GM19043 (cell line): Measurements from ENCODE around the gene CHRNG.

Experiments
- ATAC-seq: cut with Tn5 transposase; IDR thresholded peaks from one replicate; pipeline ENCODE4 v1.9.1; 2021; ENCODE audit warnings: low read depth; ENCODE audit not compliant: unreplicated experiment

Gene CHRNG

GRCh38 chr2:232574674-232575403, 35.3 kb downstream of the CHRNG start:
- ATAC-seq: no peak

- no peak for ATAC-seq
These were observed 35.9 kb downstream of the CHRNG start for GRCh38 chr2:232575404-232575746.

GRCh38 chr2:232576995-232577394, 37.5 kb downstream of the CHRNG start:
- ATAC-seq: no peak

GRCh38 chr2:232577841-232578240, 38.3 kb downstream of the CHRNG start:
- no peak for ATAC-seq

- ATAC-seq: no peak
These were observed 39.1 kb downstream of the CHRNG start for GRCh38 chr2:232578626-232579025.

GRCh38 chr2:232580648-232580981, 41.1 kb downstream of the CHRNG start:
- no peak for ATAC-seq

GRCh38 chr2:232581725-232582124, 42.2 kb downstream of the CHRNG start:
- no peak for ATAC-seq

- ATAC-seq: no peak
These were observed 44.7 kb downstream of the CHRNG start for GRCh38 chr2:232584238-232584637.

- no peak for ATAC-seq
These were observed 47.5 kb downstream of the CHRNG start for GRCh38 chr2:232586943-232587505.

GRCh38 chr2:232587512-232587911, 48.0 kb downstream of the CHRNG start:
- no peak for ATAC-seq

- ATAC-seq: no peak
These were observed 48.5 kb downstream of the CHRNG start for GRCh38 chr2:232588031-232588430.

GRCh38 chr2:232588680-232589585, 49.4 kb downstream of the CHRNG start:
- ATAC-seq: no peak

- no peak for ATAC-seq
These were observed 53.4 kb downstream of the CHRNG start for GRCh38 chr2:232592772-232593395.

GRCh38 chr2:232593982-232594381, 54.5 kb downstream of the CHRNG start:
- ATAC-seq: no peak
